Stimulated activated CD4-positive, alpha-beta T cell treated with anti-CD3 and anti-CD28 coated beads, Interleukin-4, amount 100 ng/mL, for 24 hours (primary cell): ENCODE measurements around the gene HCN1.
"Not testable (repeated sequence)": the region's sequence is repeated elsewhere in the genome, so short reads cannot be mapped to it uniquely, and the experiment has no call there.

Source experiments
- DNase-seq: peaks from one replicate; pipeline ENCODE4 v3.0.0-alpha.2; 2020

The HCN1 gene

DNA sequence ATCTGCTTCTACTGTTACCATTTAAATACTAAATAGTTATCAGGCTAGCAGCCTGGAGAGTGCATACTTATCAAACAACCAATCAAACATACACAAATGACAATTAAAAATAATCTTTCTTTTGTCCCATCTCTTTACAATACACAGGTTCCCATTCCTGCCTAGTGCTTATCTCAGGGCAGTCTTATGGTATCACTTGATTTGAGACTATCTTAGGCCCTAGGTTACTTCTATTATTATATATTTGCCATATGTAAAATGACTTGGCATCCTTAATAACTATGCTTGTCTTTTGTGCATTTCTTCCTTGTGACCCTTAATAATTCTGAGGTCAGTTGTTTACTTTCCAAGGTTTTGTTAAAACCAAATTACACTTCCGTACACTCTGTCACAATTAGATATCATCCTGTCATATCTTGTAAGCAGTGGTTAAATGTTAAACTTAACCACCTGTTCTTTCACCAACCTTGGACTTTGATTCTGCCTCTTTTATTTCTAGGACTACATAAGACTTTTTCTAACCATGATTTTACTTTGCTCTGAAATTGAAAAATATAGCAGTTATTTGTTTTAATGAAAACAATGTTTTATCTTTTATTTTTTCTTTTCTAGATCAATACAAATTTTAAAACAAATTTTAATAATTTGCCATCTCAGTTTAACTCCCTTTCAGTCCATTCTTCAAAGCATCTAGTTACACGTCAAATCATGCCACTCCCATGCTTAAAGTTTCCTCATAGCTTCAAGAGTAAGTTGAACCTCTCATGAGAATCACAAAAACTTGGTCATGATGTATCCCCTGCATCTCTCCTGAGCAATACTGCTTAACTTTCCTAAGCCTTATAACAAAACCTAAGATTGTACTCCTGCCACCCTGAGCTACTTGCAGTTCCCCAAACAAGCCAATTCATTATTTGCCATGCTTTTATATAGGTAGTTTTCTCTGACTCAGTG lies 281.3 kb downstream of the HCN1 start:
- DNase-seq, result no peak

DNA sequence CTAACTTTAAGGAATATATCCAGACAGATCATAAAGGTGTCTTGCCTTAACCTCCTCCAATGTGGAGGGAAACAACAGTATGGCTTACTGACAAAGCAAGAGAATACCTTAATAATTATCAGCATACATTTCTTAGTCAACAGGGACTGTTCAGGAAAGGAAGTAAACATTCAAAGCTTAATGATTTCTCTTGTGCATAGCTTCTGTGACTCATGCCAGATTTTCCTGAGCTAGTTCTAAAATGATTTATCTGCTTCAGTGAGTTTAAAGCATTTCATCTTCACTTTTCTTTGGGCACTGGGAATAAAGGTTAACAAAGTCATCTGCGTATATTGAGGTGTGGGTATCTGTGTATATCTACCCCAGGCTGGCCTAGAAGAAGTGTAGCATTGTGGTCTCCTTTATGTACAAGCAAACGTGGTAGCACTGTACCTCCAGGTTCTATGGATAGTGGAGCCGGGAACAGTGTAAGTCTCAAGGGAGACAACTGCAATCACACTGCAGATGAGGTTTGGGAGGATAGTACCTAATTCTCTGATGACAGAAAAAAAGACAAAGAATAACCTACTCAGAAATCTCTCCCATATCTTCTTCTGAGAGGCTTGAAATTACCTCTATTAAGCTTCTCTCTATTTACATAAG lies 284.1 kb downstream of the HCN1 start:
- DNase-seq, result no peak

GRCh38 chr5:45410304-45410995 lies 285.7 kb downstream of the HCN1 start:
- DNase-seq, result no peak

DNA sequence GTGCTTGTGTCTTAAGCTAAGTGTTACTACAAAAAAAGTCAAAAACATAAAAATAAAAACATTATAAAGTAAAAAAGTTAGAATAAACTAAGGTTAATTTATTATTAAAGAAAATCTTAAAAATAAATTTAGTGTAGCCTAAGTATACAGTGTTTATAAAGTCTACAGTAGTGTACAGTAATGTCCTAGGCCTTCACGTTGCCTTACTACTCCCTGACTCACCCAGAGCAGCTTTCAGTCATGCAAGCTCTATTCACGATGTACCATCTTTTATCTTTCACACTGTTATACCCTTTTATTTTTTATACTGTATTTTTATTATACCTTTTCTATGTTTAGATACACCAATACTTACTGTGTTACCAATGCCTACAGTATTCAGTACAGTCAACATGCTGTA lies 288.1 kb downstream of the HCN1 start:
- DNase-seq, result no peak

DNA sequence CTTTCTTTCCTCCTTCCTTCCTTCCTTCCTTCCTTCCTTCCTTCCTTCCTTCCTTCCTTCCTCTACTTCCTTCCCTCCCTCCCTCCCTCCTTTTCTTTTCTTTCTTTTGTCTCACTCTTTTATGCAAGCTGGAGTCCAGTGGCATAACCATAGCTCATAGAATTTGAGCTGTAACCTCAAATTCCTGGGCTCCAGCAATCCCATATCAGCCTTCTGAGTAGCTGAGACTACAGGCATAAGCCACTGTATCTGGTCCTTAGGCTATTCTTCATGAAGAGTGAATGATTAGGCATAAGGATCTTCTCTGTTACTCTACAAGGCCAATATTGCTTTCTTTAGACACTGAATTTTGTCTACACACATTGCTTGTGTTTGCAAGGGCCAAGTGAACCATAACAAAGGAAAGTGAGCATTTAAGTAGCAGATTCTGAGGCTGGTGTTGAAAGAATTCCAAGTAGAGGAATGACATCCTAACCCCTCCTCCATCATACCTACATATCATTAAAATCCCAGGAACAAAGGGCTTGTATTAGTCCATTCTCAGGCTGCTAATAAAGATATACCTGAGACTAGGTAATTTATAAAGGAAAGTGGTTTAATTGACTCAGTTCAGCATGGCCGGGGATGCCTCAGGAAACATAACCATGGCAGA lies 293.2 kb downstream of the HCN1 start:
- DNase-seq, result no peak

DNA sequence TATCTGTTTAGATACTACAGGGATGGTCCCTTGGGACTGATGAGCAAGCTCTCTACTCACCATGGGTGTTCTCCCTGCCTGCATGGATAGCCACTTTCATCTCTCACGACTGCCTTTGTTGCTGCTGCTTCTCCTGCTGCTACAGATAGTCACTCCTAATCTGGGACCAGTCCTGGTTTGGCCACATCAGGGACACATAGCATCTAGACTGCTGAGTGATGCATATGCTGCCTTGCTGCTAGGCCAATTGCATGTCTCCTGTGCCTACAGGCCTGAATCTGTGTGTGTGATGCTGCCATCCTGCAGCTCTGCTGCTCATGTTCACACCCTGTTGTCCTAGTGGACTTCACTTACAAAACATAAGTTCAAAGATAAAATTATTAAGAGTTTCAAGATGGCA lies 297.1 kb downstream of the HCN1 start:
- DNase-seq, result no peak

GRCh38 chr5:45385321-45386058 lies 310.7 kb downstream of the HCN1 start:
- DNase-seq, result no peak

- DNase-seq, result no peak
Observed at GRCh38 chr5:45383985-45384384, 312.2 kb downstream of the HCN1 start.

GRCh38 chr5:45382583-45382982 lies 313.6 kb downstream of the HCN1 start:
- no peak for DNase-seq

- no peak for DNase-seq
Observed at GRCh38 chr5:45376417-45376816, 319.8 kb downstream of the HCN1 start.

- no peak for DNase-seq
Observed at GRCh38 chr5:45372629-45373028, 323.6 kb downstream of the HCN1 start.

DNA sequence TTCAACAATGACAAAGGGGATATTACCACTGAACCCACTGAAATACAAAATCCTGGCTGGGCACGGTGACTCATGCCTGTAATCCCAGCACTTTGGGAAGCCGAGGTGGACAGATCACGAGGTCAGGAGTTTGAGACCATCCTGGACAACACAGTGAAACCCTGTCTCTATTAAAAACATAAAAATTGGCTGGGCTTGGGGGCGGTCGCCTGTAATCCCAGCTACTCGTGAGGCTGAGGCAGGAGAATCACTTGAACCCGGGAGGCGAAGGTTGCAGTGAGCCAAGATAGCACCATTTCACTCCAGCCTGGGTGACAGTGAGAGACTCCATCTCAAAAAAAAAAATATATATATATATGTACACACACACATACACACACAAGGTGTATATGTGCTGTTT lies 324.8 kb downstream of the HCN1 start:
- DNase-seq, result not testable (repeated sequence)

GRCh38 chr5:45355189-45355992 lies 340.8 kb downstream of the HCN1 start:
- no peak for DNase-seq

DNA sequence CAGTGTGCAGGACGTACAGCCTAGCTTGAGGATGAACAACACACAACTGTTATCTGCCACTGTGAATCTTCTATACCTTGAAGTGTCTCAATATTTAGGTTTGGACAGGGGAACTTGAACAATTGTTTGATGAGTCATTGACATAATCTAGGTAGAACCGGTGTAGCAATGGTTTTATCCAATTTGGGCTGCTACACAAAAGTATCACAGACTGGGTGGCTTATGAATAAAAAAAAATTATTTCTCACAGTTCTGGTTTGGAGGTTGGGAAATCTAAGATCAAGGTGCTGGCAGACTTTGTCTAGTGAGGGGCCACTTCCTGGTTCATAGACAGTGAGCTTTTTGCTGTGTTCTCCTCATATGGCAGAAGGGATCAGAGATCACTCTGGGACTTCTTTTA lies 359.7 kb downstream of the HCN1 start:
- no peak for DNase-seq

DNA sequence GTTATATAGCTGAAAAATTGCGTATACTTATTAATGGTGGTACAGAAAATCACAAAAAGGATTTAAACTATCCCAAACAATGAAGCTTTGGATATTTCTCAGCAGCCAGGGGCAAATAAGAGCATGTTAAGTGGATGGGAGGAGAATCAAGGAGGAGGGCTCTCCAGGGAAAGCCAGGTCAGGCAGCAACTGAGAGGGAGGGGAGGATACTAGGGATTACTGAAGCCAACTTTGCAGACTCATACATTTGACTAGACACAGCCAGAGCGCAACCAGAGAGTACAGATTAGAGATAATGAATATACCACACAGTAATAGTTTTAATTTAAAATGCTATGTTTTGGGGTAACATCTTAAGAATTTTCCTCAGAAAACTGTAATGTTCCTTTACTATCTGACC lies 360.2 kb downstream of the HCN1 start:
- no peak for DNase-seq

DNA sequence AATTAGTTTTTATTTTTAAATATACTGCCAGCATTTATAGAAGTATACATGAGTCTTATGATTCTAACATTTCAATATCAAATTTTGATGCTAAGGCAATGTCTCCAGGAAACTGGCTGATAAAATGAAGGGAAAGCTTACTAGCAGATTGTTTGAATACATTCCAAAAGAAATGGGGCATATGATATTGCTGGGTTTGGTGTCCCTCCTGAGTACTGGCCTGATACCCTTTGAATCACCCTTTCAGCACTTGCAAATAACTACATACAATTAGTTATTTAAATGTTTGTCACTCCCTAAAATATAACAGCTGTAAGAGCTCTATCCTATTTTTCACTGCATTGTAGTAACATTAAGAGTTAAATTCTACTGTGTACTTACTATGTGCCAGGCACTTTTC lies 360.8 kb downstream of the HCN1 start:
- no peak for DNase-seq

DNA sequence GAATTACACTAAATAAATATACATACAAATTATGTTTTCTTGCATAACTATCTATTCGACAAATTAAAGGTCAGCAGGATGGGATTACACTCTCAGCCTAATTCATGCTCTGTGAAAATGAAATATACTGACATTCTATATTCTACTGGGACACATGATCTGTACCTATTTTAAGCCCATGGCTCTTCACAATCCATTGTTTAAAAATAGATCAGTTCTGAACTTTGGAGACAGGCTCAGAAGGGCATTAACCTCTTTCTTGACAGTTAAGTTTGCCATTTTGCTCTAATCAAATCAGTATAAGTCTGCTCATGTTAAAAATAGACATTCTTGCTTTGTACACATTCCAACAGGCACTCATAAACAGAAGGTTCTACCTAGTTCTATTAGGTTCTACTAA lies 361.2 kb downstream of the HCN1 start:
- no peak for DNase-seq

DNA sequence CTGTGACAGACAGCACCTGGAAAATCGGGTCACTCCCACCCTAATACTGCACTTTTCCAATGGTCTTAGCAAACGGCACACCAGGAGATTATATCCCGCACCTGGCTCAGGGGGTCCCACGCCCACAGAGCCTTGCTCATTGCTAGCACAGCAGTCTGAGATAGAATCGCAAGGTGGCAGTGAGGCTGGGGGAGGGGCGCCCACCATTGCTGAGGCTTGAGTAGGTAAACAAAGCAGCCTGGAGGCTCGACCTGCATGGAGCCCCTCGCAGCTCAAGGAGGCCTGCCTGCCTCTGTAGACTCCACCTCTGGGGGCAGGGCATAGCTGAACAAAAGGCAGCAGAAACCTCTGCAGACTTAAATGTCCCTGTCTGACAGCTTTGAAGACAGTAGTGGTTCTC lies 383.6 kb downstream of the HCN1 start:
- not testable (repeated sequence) for DNase-seq

- no peak for DNase-seq
Observed at GRCh38 chr5:45295231-45295630, 400.9 kb downstream of the HCN1 start.

DNA sequence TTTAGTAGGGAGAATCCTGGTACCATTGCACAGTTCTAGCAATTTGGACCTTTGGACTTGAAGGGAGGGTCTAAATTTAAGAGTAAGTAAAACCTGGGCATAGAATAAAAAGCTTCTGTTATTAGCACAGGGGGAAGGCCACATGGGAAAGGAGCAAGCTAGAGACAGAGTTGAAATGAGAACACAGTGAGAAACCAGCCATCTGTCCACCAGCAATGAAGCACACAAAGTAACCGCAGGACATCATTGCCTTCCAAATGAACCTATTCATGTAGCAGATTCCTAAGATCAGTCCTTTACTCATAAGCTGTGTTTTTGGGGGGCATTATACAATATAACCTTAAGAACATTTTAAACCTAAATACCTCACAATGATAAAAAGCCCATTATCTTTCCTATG lies 407.4 kb downstream of the HCN1 start:
- no peak for DNase-seq

DNA sequence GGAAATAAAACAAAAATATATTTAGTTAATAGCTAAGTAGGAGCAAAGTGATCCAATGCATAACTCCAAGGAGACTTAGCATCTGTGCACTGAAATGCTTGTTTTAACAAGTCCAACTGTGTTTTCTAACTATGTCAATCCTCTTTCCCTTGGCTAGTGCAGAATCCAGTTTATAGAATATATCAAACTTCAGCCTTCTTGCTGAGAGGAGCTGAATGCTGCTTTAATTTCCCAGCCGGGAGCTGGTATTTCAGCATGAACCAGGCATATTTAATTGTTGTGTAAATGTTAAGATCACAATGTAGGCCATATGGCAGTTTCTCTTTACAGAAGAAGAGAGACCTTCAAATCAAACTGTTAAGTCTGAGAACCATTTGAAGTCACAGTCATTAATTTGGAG lies 411.7 kb downstream of the HCN1 start:
- DNase-seq, result no peak

- no peak for DNase-seq
Observed at GRCh38 chr5:45281081-45281480, 415.1 kb downstream of the HCN1 start.
